RPMI7951 (cell line): Measurements from ENCODE around the gene SHISA9. TPM values are rescaled to one million over a fixed set of nuclear protein-coding genes. Genes with fewer than 3 reads are reported as not detected.
A peak's percentile ranks its signal among the peaks of the same experiment; 100 is the strongest.
"Not testable (repeated sequence)": the region's sequence is repeated elsewhere in the genome, so short reads cannot be mapped to it uniquely, and the experiment has no call there.

Experiments used
- DNase-seq: peaks from one replicate; pipeline ENCODE4 v3.0.0-alpha.2; 2012; ENCODE audit warnings: low read depth
- total RNA-seq: library from RNA; depleted of rRNA; stranded (reverse); fragments of >200 nt; shearing (Covaris generic); gene quantifications from 2 replicates; pipeline ENCODE4 v1.2.3, GENCODE V29; 2014

The SHISA9 gene
- total RNA-seq, 1 experiment from 2014 or later = 0.12 TPM

- DNase-seq = no peak
Observed at GRCh38 chr16:12900156-12900555, 1.2 kb upstream of the SHISA9 start.

- DNase-seq = no peak
Observed at GRCh38 chr16:12900599-12901203, 697 bp upstream of the SHISA9 start.

- DNase-seq = no peak
Observed at GRCh38 chr16:12901204-12901596, 198 bp upstream of the SHISA9 start.

- no peak for DNase-seq
Observed at GRCh38 chr16:12902511-12903372, 1.3 kb downstream of the SHISA9 start.

GRCh38 chr16:12903407-12904328 lies 2.3 kb downstream of the SHISA9 start:
- no peak for DNase-seq

- no peak for DNase-seq
Observed at GRCh38 chr16:12904329-12904671, 2.9 kb downstream of the SHISA9 start.

GRCh38 chr16:12906271-12906670 lies 4.9 kb downstream of the SHISA9 start:
- no peak for DNase-seq

GRCh38 chr16:12906765-12907516 lies 5.5 kb downstream of the SHISA9 start:
- DNase-seq = no peak

GRCh38 chr16:12907670-12908233 lies 6.4 kb downstream of the SHISA9 start:
- peak; percentile 9 for DNase-seq

- DNase-seq = no peak
Observed at GRCh38 chr16:12917246-12917645, 15.8 kb downstream of the SHISA9 start.

- peak; percentile 15 for DNase-seq
Observed at GRCh38 chr16:12917653-12918052, 16.3 kb downstream of the SHISA9 start.

GRCh38 chr16:12920739-12921138 lies 19.3 kb downstream of the SHISA9 start:
- no peak for DNase-seq

- DNase-seq = not testable (repeated sequence)
Observed at GRCh38 chr16:12923640-12924039, 22.2 kb downstream of the SHISA9 start.

- DNase-seq = no peak
Observed at GRCh38 chr16:12925026-12925800, 23.8 kb downstream of the SHISA9 start.

GRCh38 chr16:12927591-12927990 lies 26.2 kb downstream of the SHISA9 start:
- no peak for DNase-seq

GRCh38 chr16:12930881-12931280 lies 29.5 kb downstream of the SHISA9 start:
- no peak for DNase-seq

- no peak for DNase-seq
Observed at GRCh38 chr16:12936391-12936790, 35.0 kb downstream of the SHISA9 start.

GRCh38 chr16:12941896-12942295 lies 40.5 kb downstream of the SHISA9 start:
- no peak for DNase-seq

- DNase-seq = no peak
Observed at GRCh38 chr16:12942861-12943260, 41.5 kb downstream of the SHISA9 start.

GRCh38 chr16:12944300-12944699 lies 42.9 kb downstream of the SHISA9 start:
- no peak for DNase-seq
